Endothelial cell of umbilical vein (primary cell): ENCODE results near the gene MMP28. TPM values are rescaled to one million over a fixed set of nuclear protein-coding genes. Genes with fewer than 3 reads are reported as not detected.

Experiments
- BruUV-seq: library from RNA; stranded (reverse); fragments of 400-500 nt; replicated peaks from 2 replicates; lab custom pipeline; 2021; lab: Mats Ljungman, UMichigan
- CTCF ChIA-PET: fragments of 300-600, 350-600 bp; sonication (Branson Sonifier 250); formaldehyde crosslinking; loops from one replicate; lab custom pipeline; 2021; ENCODE audit warnings: antibody characterized with exemption, inconsistent platforms; lab: Charles Lee
- POLR2A ChIA-PET: fragments of 300-600, 350-600 bp; sonication (Branson Sonifier 250); formaldehyde crosslinking; loops from one replicate; lab custom pipeline; 2021; ENCODE audit warnings: antibody characterized with exemption, inconsistent platforms; lab: Charles Lee
- DNase-seq: peaks from one replicate; pipeline ENCODE4 v3.0.0-alpha.2; 2011; ENCODE audit warnings: low read depth, low spot score
- FAIRE-seq: peaks from 2 replicates; lab custom pipeline; 2011; peaks lifted over from hg19 to GRCh38; lab: Jason Lieb, UNC
- H2AFZ ChIP-seq: 2 replicates; pipeline ENCODE4 v1.6.0; 2012; ENCODE audit warnings: low read depth, low read length, control low read depth, inconsistent platforms
- H3K27ac ChIP-seq: 2 replicates; pipeline ENCODE4 v1.5.1; 2011; ENCODE audit warnings: low read depth, mild to moderate bottlenecking, control low read depth, low read length, moderate library complexity; ENCODE audit not compliant: insufficient read depth
- H3K27me3 ChIP-seq, 2 experiments: 2 replicates each; pipeline versions ENCODE4 v1.6.0 to v1.6.1; 2011; ENCODE audit warnings: low read length in 2 of 2, mixed read lengths in 1 of 2; ENCODE audit not compliant: control insufficient read depth in 2 of 2, insufficient read depth in 2 of 2
- H3K36me3 ChIP-seq, 2 experiments: 2 replicates in 1 of 2; 3 replicates in 1 of 2; pipeline ENCODE4 v1.5.1; 2011; ENCODE audit warnings: low read length in 2 of 2, mild to moderate bottlenecking in 1 of 2, moderate library complexity in 1 of 2; ENCODE audit not compliant: control insufficient read depth in 2 of 2, insufficient read depth in 2 of 2; ENCODE audit errors: extremely low read depth in 1 of 2
- H3K4me1 ChIP-seq: 3 replicates; pipeline ENCODE4 v1.5.1; 2011; ENCODE audit warnings: mild to moderate bottlenecking, low read length; ENCODE audit not compliant: control insufficient read depth, insufficient read depth; ENCODE audit errors: extremely low read depth
- H3K4me2 ChIP-seq: 2 replicates; pipeline ENCODE4 v1.6.1; 2011; ENCODE audit warnings: low read length, control low read depth, mixed read lengths; ENCODE audit not compliant: insufficient read depth
- H3K4me3 ChIP-seq, 3 experiments: fragments of 200-600 bp in 1 of 3; sonication (generic), shearing (Covaris generic) in 1 of 3; replicated peaks in 1 of 3; 2 replicates each; pipeline ENCODE4 v1.5.1; 2011 to 2016; ENCODE audit warnings: control low read depth in 3 of 3, low read length in 3 of 3, mild to moderate bottlenecking in 2 of 3, inconsistent platforms in 1 of 3, low read depth in 1 of 3, moderate library complexity in 1 of 3; ENCODE audit not compliant: insufficient read depth in 1 of 3
- H3K79me2 ChIP-seq: 2 replicates; pipeline ENCODE4 v1.6.0; 2012; ENCODE audit warnings: low read length, inconsistent platforms; ENCODE audit not compliant: control insufficient read depth, insufficient read depth
- H3K9ac ChIP-seq: replicated peaks from 2 replicates; pipeline ENCODE3; 2011; ENCODE audit warnings: low read length, control low read depth; ENCODE audit not compliant: insufficient read depth; ENCODE audit errors: extremely low read depth
- H3K9me1 ChIP-seq: replicated peaks from 3 replicates; pipeline ENCODE4 v1.6.0; 2011; ENCODE audit warnings: mild to moderate bottlenecking, low read length; ENCODE audit not compliant: control insufficient read depth, insufficient read depth; ENCODE audit errors: extremely low read depth
- H3K9me3 ChIP-seq: replicated peaks from 2 replicates; pipeline ENCODE4 v1.5.1; 2012; ENCODE audit warnings: low read length, inconsistent platforms; ENCODE audit not compliant: control insufficient read depth, insufficient read depth
- H4K20me1 ChIP-seq: replicated peaks from 2 replicates; pipeline ENCODE3; 2011; ENCODE audit warnings: mild to moderate bottlenecking, low read length; ENCODE audit not compliant: control insufficient read depth, insufficient read depth; ENCODE audit errors: extremely low read depth
- EZH2 ChIP-seq: IDR thresholded peaks from 2 replicates; pipeline ENCODE4 v1.6.1; 2012; ENCODE audit warnings: borderline replicate concordance, low read depth, mild to moderate bottlenecking, moderate library complexity, low read length, inconsistent platforms; ENCODE audit not compliant: severe bottlenecking
- FOS ChIP-seq: IDR thresholded peaks from 2 replicates; pipeline ENCODE4 v1.6.1; 2011; ENCODE audit warnings: mild to moderate bottlenecking, low read length, moderate library complexity, borderline replicate concordance; ENCODE audit not compliant: insufficient read depth
- GATA2 ChIP-seq: IDR thresholded peaks from 2 replicates; pipeline ENCODE4 v1.7.0; 2011; ENCODE audit warnings: low read depth, mild to moderate bottlenecking, moderate library complexity, mixed read lengths, low read length; ENCODE audit not compliant: insufficient read length, insufficient read depth
- JUN ChIP-seq: IDR thresholded peaks from 2 replicates; pipeline ENCODE4 v1.6.1; 2011; ENCODE audit warnings: borderline replicate concordance, low read depth; ENCODE audit not compliant: insufficient read length, insufficient read depth
- MYC ChIP-seq: IDR thresholded peaks from one replicate; pipeline ENCODE4 v1.6.1; 2011; ENCODE audit warnings: mild to moderate bottlenecking, low read depth, low read length
- POLR2A ChIP-seq: IDR thresholded peaks from 2 replicates; pipeline ENCODE4 v1.6.1; 2012; ENCODE audit warnings: low read depth, mild to moderate bottlenecking, control low read depth, low read length
- POLR2AphosphoS5 ChIP-seq: IDR thresholded peaks from 2 replicates; pipeline ENCODE4 v1.6.1; 2012; ENCODE audit warnings: low read depth, mild to moderate bottlenecking, control low read depth, low read length, moderate library complexity; ENCODE audit not compliant: insufficient read depth
- dilution Hi-C: fragments of 300-500 bp; cut with MboI; formaldehyde crosslinking; loops from one replicate; pipeline ENCODE4 v1.15.0; 2019; ENCODE audit warnings: low sequenced_read_pairs; ENCODE audit not compliant: extremely low pct_ligation_motif_present
- intact Hi-C: fragments of 100-400 bp; cut with micrococcal nuclease; formaldehyde crosslinking; loops from one replicate; pipeline ENCODE4 v1.10.0; 2022
- polyA plus RNA-seq, 4 experiments: library from polyadenylated mRNA; depleted of rRNA in 3 of 4; stranded (reverse) in 3 of 4; unstranded in 1 of 4; fragments of >200 nt; gene quantifications; 2 replicates each; pipeline versions ENCODE4 v1.2.1 to v1.2.3, GENCODE V29; 2011 to 2012; ENCODE audit warnings: missing spikeins in 1 of 4
- total RNA-seq: library from RNA; stranded (reverse); gene quantifications from 2 replicates; pipeline ENCODE4 v1.2.3, GENCODE V29; 2021
- TF ChIP-seq, protein P1 (sequence below), 2 donors: IDR thresholded peaks; 1 replicate in 1 of 2; 2 replicates in 1 of 2; pipeline ENCODE4 v1.5.1; 2011; ENCODE audit warnings: low read length in 2 of 2, mild to moderate bottlenecking in 2 of 2, moderate library complexity in 2 of 2, control low read depth in 1 of 2, inconsistent platforms in 1 of 2, low read depth in 1 of 2; ENCODE audit not compliant: insufficient read depth in 1 of 2; ENCODE audit errors: extremely low read depth in 1 of 2
- TF ChIP-seq, protein P2 (sequence below): IDR thresholded peaks from 2 replicates; pipeline ENCODE4 v1.6.1; 2011; ENCODE audit not compliant: insufficient read depth, insufficient read length

The MMP28 gene
- total and polyA plus RNA-seq, 2 donors (not counting 3 experiments of a cell fraction or from before 2014, with no cell fraction given) = 6.1 to 7.1 TPM

DNA sequence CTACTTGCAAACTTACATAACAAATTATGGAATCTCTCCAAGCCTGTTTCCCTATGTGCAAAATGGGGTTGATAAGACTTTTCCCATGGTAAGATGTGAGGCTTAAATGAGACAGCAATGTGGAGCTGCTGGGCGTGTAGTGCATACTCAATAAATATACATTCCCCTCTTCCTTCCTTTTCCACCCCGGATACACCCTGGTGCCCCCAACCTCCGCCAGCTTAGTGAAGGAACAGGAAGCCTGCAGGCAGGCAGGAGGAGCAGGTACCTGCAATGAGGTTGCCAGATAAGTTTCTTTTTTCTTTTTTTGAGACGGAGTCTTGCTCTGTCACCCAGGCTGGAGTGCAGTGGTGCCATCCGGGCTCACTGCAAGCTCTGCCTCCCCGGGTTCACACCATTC, 19.9 kb downstream of the MMP28 start:
- intact Hi-C loops (no loop called here), dilution Hi-C loops (no loop called here)
- no peaks in the 10 kb centered on the region for H3K79me2 ChIP-seq
- peaks cover 5% of the 10 kb centered on the region for H3K4me1 ChIP-seq
- ChIA-PET CTCF (interaction anchor here (0.8 to 5.3 kb wide), 4 partner anchors 9 to 26 kb away, joined by 3 to 34 read pairs (median 8); no protein-coding TSS in a partner anchor), POLR2A (no interaction called here)
- H3K4me2 ChIP-seq = no peak overlapping the region
- no peaks in the 10 kb centered on the region for H3K36me3 ChIP-seq
- no peak overlapping the region for H3K9ac ChIP-seq
- no peak overlapping the region for H3K27ac ChIP-seq
- no peak for FAIRE-seq
- H3K4me3 ChIP-seq = no peak overlapping the region
- DNase-seq = no peak
- H3K9me3 ChIP-seq = no peaks in the 10 kb centered on the region
- H2AFZ ChIP-seq = no peak overlapping the region
- H3K9me1 ChIP-seq = no peaks in the 10 kb centered on the region
- TF ChIP-seq, protein P1, sequence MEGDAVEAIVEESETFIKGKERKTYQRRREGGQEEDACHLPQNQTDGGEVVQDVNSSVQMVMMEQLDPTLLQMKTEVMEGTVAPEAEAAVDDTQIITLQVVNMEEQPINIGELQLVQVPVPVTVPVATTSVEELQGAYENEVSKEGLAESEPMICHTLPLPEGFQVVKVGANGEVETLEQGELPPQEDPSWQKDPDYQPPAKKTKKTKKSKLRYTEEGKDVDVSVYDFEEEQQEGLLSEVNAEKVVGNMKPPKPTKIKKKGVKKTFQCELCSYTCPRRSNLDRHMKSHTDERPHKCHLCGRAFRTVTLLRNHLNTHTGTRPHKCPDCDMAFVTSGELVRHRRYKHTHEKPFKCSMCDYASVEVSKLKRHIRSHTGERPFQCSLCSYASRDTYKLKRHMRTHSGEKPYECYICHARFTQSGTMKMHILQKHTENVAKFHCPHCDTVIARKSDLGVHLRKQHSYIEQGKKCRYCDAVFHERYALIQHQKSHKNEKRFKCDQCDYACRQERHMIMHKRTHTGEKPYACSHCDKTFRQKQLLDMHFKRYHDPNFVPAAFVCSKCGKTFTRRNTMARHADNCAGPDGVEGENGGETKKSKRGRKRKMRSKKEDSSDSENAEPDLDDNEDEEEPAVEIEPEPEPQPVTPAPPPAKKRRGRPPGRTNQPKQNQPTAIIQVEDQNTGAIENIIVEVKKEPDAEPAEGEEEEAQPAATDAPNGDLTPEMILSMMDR (IDR thresholded peaks at IDR 0.05; ENCODE audit: extremely low read depth in 1 of 2, insufficient read depth in 1 of 2, low read depth in 1 of 2, low read length in 2 of 2) = no peak
- TF ChIP-seq MYC (no peak), POLR2A (no peak), GATA2 (no peak), JUN (no peak), EZH2 (no peak), POLR2AphosphoS5 (no peak), FOS (no peak)
- TF ChIP-seq, protein P2, sequence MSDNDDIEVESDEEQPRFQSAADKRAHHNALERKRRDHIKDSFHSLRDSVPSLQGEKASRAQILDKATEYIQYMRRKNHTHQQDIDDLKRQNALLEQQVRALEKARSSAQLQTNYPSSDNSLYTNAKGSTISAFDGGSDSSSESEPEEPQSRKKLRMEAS = no peak
- no TSS peak for BruUV-seq
- no peaks in the 10 kb centered on the region for H4K20me1 ChIP-seq
- H3K27me3 ChIP-seq = peaks cover 5 to 7% of the 10 kb centered on the region in 2 experiments
